Astrocyte (in vitro differentiated cells and primary cell): ENCODE results near the gene ERICH3. TPM values are rescaled to one million over a fixed set of nuclear protein-coding genes. Genes with fewer than 3 reads are reported as not detected.
A peak's percentile ranks its signal among the peaks of the same experiment; 100 is the strongest.

Experiments used
- DNase-seq: peaks from one replicate; pipeline ENCODE4 v3.0.0-alpha.2; 2010; ENCODE audit warnings: low read depth
- FAIRE-seq: peaks from 2 replicates; lab custom pipeline; 2011; peaks lifted over from hg19 to GRCh38; lab: Jason Lieb, UNC
- H2AFZ ChIP-seq: 2 replicates; pipeline ENCODE4 v1.6.0; 2012; ENCODE audit warnings: low read depth, low read length, inconsistent platforms
- H3K27ac ChIP-seq: 2 replicates; pipeline ENCODE4 v1.5.1; 2011; ENCODE audit warnings: low read depth, low read length, inconsistent platforms
- H3K27me3 ChIP-seq: 2 replicates; pipeline ENCODE4 v1.6.0; 2011; ENCODE audit warnings: low read length, inconsistent platforms; ENCODE audit not compliant: insufficient read depth
- H3K36me3 ChIP-seq: 2 replicates; pipeline ENCODE4 v1.5.1; 2011; ENCODE audit warnings: low read length, inconsistent platforms; ENCODE audit not compliant: insufficient read depth
- H3K4me1 ChIP-seq: 2 replicates; pipeline ENCODE4 v1.5.1; 2011; ENCODE audit warnings: low read length, inconsistent platforms; ENCODE audit not compliant: insufficient read depth
- H3K4me2 ChIP-seq: 2 replicates; pipeline ENCODE4 v1.6.0; 2012; ENCODE audit warnings: low read length, inconsistent platforms
- H3K4me3 ChIP-seq: 2 replicates; pipeline ENCODE4 v1.5.1; 2011; ENCODE audit warnings: low read depth, mild to moderate bottlenecking, low read length, inconsistent platforms; ENCODE audit not compliant: insufficient read depth
- H3K79me2 ChIP-seq: 2 replicates; pipeline ENCODE4 v1.6.0; 2012; ENCODE audit warnings: mild to moderate bottlenecking, low read length, inconsistent platforms; ENCODE audit not compliant: insufficient read depth
- H3K9ac ChIP-seq: 2 replicates; pipeline ENCODE4 v1.6.0; 2012; ENCODE audit warnings: mild to moderate bottlenecking, low read length, inconsistent platforms
- H3K9me3 ChIP-seq: 2 replicates; pipeline ENCODE4 v1.5.1; 2012; ENCODE audit warnings: low read depth, mild to moderate bottlenecking, low read length, inconsistent platforms; ENCODE audit not compliant: insufficient read depth
- H4K20me1 ChIP-seq: 2 replicates; pipeline ENCODE4 v1.6.0; 2012; ENCODE audit warnings: low read length, inconsistent platforms; ENCODE audit not compliant: insufficient read depth
- H3K27ac Mint-ChIP-seq: one replicate; pipeline ENCODE4 v1.8.0; 2021; ENCODE audit warnings: mild to moderate bottlenecking, mixed read lengths; ENCODE audit not compliant: unreplicated experiment
- H3K27me3 Mint-ChIP-seq: one replicate; pipeline ENCODE4 v1.8.0; 2021; ENCODE audit warnings: low read depth, mixed read lengths; ENCODE audit not compliant: unreplicated experiment
- H3K36me3 Mint-ChIP-seq: one replicate; pipeline ENCODE4 v1.8.0; 2021; ENCODE audit warnings: low read depth, mixed read lengths; ENCODE audit not compliant: unreplicated experiment
- H3K4me1 Mint-ChIP-seq: one replicate; pipeline ENCODE4 v1.8.0; 2021; ENCODE audit warnings: low read depth, mixed read lengths; ENCODE audit not compliant: unreplicated experiment
- H3K4me3 Mint-ChIP-seq: one replicate; pipeline ENCODE4 v1.8.0; 2021; ENCODE audit warnings: mild to moderate bottlenecking, moderate library complexity, mixed read lengths; ENCODE audit not compliant: unreplicated experiment
- H3K9me3 Mint-ChIP-seq: one replicate; pipeline ENCODE4 v1.8.0; 2021; ENCODE audit warnings: mild to moderate bottlenecking, mixed read lengths; ENCODE audit not compliant: unreplicated experiment
- EZH2 ChIP-seq: IDR thresholded peaks from 2 replicates; pipeline ENCODE4 v1.6.1; 2012; ENCODE audit warnings: mild to moderate bottlenecking, low read length, inconsistent platforms; ENCODE audit not compliant: insufficient read depth
- total RNA-seq: library from RNA; stranded (reverse); gene quantifications from 2 replicates; pipeline ENCODE4 v1.2.1, GENCODE V29; 2021
- TF ChIP-seq, protein P1 (sequence below): IDR thresholded peaks from 2 replicates; pipeline ENCODE4 v1.5.1; 2011; ENCODE audit warnings: low read depth, mild to moderate bottlenecking, inconsistent platforms, low read length, moderate library complexity; ENCODE audit not compliant: insufficient read depth

The ERICH3 gene
- total RNA-seq, 1 donor from 2014 or later, result not detected

- FAIRE-seq (no peak), DNase-seq (no peak)
- Mint-ChIP-seq H3K4me3 (no peak overlapping the region), H3K36me3 (no peaks in the 10 kb centered on the region), H3K27ac (no peak overlapping the region), H3K27me3 (no peaks in the 10 kb centered on the region), H3K9me3 (no peaks in the 10 kb centered on the region), H3K4me1 (peaks cover 16% of the 10 kb centered on the region)
- Histone ChIP-seq H3K27me3 (no peaks in the 10 kb centered on the region), H4K20me1 (no peaks in the 10 kb centered on the region), H3K27ac (no peak overlapping the region), H3K4me3 (no peak overlapping the region), H3K36me3 (no peaks in the 10 kb centered on the region), H3K9ac (no peak overlapping the region), H3K9me3 (no peaks in the 10 kb centered on the region), H3K4me2 (no peak overlapping the region), H3K4me1 (peaks cover 20% of the 10 kb centered on the region), H3K79me2 (no peaks in the 10 kb centered on the region), H2AFZ (no peak overlapping the region)
- TF ChIP-seq EZH2, result no peak
- TF ChIP-seq, protein P1, sequence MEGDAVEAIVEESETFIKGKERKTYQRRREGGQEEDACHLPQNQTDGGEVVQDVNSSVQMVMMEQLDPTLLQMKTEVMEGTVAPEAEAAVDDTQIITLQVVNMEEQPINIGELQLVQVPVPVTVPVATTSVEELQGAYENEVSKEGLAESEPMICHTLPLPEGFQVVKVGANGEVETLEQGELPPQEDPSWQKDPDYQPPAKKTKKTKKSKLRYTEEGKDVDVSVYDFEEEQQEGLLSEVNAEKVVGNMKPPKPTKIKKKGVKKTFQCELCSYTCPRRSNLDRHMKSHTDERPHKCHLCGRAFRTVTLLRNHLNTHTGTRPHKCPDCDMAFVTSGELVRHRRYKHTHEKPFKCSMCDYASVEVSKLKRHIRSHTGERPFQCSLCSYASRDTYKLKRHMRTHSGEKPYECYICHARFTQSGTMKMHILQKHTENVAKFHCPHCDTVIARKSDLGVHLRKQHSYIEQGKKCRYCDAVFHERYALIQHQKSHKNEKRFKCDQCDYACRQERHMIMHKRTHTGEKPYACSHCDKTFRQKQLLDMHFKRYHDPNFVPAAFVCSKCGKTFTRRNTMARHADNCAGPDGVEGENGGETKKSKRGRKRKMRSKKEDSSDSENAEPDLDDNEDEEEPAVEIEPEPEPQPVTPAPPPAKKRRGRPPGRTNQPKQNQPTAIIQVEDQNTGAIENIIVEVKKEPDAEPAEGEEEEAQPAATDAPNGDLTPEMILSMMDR, result no peak
These were observed 18.9 kb downstream of the ERICH3 start for GRCh38 chr1:74654708-74655107.

DNA sequence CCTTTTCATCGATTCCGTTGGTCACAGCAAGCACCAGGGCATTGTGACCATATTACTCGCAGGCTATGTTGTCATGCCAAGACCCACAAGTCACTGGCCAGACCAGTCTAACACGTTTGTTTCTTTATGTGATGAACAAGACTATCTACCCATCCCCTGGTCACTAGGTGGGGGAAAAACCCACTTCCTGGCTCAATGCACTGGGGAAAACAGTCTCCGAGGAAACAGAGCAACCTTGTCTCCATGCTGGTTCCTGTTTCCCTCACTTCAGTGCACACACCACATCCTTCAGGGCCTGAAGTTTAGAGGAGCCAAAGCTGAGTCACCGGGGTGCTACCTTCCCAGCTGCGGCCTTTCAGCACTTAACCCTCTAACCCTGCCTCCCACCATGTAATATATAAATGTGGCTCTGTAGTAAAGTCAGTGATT lies 20.9 kb downstream of the ERICH3 start:
- Histone ChIP-seq H3K27me3 (no peaks in the 10 kb centered on the region), H3K4me3 (no peak overlapping the region), H3K4me1 (peaks cover 20% of the 10 kb centered on the region), H4K20me1 (no peaks in the 10 kb centered on the region), H3K9me3 (no peaks in the 10 kb centered on the region), H3K9ac (peak overlapping the region; percentile 7), H3K27ac (peak overlapping the region; percentile 56), H3K79me2 (no peaks in the 10 kb centered on the region), H3K4me2 (peak overlapping the region; percentile 65), H3K36me3 (no peaks in the 10 kb centered on the region), H2AFZ (peak overlapping the region; percentile 38)
- Mint-ChIP-seq H3K27me3 (no peaks in the 10 kb centered on the region), H3K4me1 (peaks cover 16% of the 10 kb centered on the region), H3K9me3 (no peaks in the 10 kb centered on the region), H3K4me3 (no peak overlapping the region), H3K36me3 (no peaks in the 10 kb centered on the region), H3K27ac (no peak overlapping the region)
- DNase-seq (peak; percentile 98), FAIRE-seq (no peak)
- TF ChIP-seq EZH2, result no peak
- TF ChIP-seq, protein P1, result no peak

GRCh38 chr1:74650561-74650960 lies 23.0 kb downstream of the ERICH3 start:
- Histone ChIP-seq H3K4me2 (peak overlapping the region; percentile 73), H3K9ac (no peak overlapping the region), H2AFZ (no peak overlapping the region), H3K27ac (no peak overlapping the region), H4K20me1 (no peaks in the 10 kb centered on the region), H3K36me3 (no peaks in the 10 kb centered on the region), H3K4me1 (peaks cover 20% of the 10 kb centered on the region), H3K4me3 (no peak overlapping the region), H3K27me3 (no peaks in the 10 kb centered on the region), H3K9me3 (no peaks in the 10 kb centered on the region), H3K79me2 (no peaks in the 10 kb centered on the region)
- no peak overlapping the region for H3K4me3 Mint-ChIP-seq
- H3K9me3 Mint-ChIP-seq, result no peaks in the 10 kb centered on the region
- TF ChIP-seq, protein P1, result no peak
- TF ChIP-seq EZH2, result no peak
- DNase-seq, result peak; percentile 71
- peaks cover 16% of the 10 kb centered on the region for H3K4me1 Mint-ChIP-seq
- H3K27me3 Mint-ChIP-seq, result no peaks in the 10 kb centered on the region
- no peaks in the 10 kb centered on the region for H3K36me3 Mint-ChIP-seq
- peak overlapping the region; percentile 23 for H3K27ac Mint-ChIP-seq
- no peak for FAIRE-seq
